PFSK-1 (cell line): ENCODE results near the gene FNDC3A.

Source experiments
- FOXP2 ChIP-seq: optimal IDR thresholded peaks from 2 replicates; pipeline ENCODE3; 2011; ENCODE audit warnings: borderline replicate concordance, control low read depth, inconsistent platforms; ENCODE audit not compliant: insufficient read depth; ENCODE audit errors: extremely low read length, extremely low read depth
- POLR2AphosphoS5 ChIP-seq: IDR thresholded peaks from 2 replicates; pipeline ENCODE4 v1.6.1; 2012; ENCODE audit warnings: low read depth, mild to moderate bottlenecking, control low read depth, low read length, moderate library complexity
- SIN3A ChIP-seq: IDR thresholded peaks from 2 replicates; pipeline ENCODE4 v1.6.1; 2012; ENCODE audit warnings: mild to moderate bottlenecking, low read length, moderate library complexity, borderline replicate concordance; ENCODE audit not compliant: insufficient read depth
- TAF1 ChIP-seq: IDR thresholded peaks from 2 replicates; pipeline ENCODE4 v1.6.1; 2012; ENCODE audit warnings: low read length, control low read depth, borderline replicate concordance; ENCODE audit not compliant: insufficient read depth
- TF ChIP-seq, protein P1 (sequence below), 2 experiments: IDR thresholded peaks; 2 replicates each; pipeline versions ENCODE4 v1.6.1 to v1.8.0; 2011 to 2012; ENCODE audit warnings: low read depth in 2 of 2, low read length in 2 of 2, control low read depth in 1 of 2, inconsistent platforms in 1 of 2, mild to moderate bottlenecking in 1 of 2, moderate library complexity in 1 of 2; ENCODE audit not compliant: insufficient read depth in 1 of 2

DNA sequence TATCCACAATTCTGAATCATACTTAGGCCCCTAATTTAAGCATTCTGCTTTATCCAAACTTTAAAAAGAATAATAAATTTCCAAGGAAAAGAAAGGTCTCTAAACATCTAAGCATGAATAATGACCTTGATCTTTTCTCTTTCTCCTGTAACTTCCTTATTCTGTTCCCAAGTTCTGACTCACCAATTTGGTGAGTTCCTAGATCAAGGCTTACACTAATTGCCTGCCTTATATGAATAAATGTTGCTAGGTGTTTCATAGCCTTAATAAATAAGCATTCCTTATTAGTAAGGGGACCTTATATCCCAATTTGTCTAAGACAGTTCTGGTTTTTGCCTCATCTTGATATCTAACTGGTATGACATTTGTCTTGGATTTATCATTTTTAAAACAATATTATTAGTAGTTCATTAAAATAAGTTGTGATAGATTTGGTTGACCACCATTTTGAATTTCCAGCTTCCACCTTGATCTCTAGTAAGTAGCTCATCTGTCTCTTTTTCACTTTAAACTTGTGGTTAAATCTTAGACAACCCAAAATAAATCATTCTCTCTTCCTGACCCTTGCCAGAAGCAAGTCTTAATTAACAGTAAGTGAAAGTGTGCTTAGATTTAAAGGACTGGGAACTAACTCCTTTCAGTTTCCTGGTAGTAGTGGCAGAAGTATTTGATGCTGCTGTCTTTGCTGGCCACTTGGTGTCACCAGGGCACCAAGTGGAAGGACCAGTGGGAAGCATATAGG, 123.2 kb downstream of the FNDC3A start:
- no peak for TF ChIP-seq SIN3A
- TF ChIP-seq TAF1 = no peak
- TF ChIP-seq, protein P1, sequence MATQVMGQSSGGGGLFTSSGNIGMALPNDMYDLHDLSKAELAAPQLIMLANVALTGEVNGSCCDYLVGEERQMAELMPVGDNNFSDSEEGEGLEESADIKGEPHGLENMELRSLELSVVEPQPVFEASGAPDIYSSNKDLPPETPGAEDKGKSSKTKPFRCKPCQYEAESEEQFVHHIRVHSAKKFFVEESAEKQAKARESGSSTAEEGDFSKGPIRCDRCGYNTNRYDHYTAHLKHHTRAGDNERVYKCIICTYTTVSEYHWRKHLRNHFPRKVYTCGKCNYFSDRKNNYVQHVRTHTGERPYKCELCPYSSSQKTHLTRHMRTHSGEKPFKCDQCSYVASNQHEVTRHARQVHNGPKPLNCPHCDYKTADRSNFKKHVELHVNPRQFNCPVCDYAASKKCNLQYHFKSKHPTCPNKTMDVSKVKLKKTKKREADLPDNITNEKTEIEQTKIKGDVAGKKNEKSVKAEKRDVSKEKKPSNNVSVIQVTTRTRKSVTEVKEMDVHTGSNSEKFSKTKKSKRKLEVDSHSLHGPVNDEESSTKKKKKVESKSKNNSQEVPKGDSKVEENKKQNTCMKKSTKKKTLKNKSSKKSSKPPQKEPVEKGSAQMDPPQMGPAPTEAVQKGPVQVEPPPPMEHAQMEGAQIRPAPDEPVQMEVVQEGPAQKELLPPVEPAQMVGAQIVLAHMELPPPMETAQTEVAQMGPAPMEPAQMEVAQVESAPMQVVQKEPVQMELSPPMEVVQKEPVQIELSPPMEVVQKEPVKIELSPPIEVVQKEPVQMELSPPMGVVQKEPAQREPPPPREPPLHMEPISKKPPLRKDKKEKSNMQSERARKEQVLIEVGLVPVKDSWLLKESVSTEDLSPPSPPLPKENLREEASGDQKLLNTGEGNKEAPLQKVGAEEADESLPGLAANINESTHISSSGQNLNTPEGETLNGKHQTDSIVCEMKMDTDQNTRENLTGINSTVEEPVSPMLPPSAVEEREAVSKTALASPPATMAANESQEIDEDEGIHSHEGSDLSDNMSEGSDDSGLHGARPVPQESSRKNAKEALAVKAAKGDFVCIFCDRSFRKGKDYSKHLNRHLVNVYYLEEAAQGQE (IDR thresholded peaks at IDR 0.05; ENCODE audit: insufficient read depth in 1 of 2, low read depth in 2 of 2, low read length in 2 of 2) = no peak
- TF ChIP-seq POLR2AphosphoS5 = no peak
- TF ChIP-seq FOXP2 = no peak
